ENCODE measurements around the gene ARHGAP8.

ARHGAP8 gene

DNA sequence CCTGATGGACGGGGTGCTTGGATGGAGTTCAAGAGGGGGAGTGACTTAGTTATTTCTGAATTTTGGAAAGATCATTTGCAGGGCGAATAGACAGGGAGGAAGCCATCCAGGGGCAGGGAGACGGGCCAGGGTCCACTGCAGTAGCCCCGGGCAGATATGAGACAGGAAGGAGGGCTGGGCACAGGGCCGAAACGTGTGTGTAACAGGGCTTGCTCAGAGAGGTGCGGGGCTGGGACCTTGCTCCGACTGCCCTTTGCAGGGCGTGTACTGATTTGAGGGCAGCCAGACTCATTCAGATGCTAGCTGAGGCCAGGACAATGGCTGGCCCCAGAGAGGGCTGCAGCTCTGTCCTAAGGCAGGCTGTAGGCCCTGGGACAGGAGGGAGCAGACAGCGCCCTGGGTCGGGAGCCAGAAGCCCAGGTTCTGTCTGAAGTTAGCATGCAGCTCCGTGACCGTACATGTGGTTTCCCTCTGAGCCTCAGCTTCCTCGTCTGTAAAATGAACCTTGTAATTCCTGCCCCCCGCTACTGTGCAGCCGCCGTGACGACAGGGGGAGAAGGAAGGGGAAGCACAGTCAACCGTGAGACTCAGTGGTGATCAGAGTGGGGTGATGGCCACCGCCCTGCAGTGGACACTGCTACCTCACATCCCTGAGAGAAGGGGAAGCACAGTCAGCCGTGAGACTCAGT, 154.0 kb downstream of the ARHGAP8 start:
- in situ Hi-C loops (cut with MboI; ENCODE audit: low pct_unique_long_range_greater_than_20kb, low sequenced_read_pairs, unreplicated experiment): no loop called here
- no peak for TF ChIP-seq CTCF (IDR thresholded peaks at IDR 0.05; ENCODE audit: extremely low read depth, insufficient read depth, missing control alignments)
- DNase-seq (ENCODE audit: low spot score): no peak

DNA sequence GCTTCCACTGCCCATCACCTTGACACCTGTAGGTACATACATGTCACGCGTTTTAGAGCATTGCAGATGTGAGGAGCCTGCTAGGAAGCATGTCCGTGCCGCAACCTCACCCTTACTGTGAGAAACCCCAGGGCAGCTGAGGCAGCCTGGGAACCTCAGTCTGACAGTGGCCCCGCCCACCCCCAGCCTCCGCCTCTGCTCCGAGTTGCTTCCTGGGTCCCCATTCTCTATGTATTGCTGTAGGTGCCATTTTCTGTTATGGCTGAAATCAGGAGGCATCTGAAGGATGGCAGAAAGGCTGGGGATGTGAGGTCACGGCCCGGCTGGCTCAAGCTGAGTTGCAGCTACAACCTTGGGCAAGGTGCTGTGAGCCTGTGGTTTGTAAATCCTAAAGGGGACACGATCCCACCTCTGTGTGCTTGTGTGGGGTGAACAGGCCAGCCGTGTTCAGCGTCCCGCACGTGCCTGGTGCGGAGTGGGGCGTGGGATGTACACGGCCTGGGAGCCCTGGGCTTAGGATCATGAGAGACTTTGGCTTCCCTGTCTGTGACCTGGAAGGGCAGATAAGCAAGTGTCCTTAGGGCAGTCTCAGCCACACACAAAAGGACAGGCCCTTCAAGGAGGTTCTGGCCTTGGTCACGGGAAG, 154.7 kb downstream of the ARHGAP8 start:
- in situ Hi-C loops (cut with MboI; ENCODE audit: low pct_unique_long_range_greater_than_20kb, low sequenced_read_pairs, unreplicated experiment): no loop called here
- DNase-seq (ENCODE audit: low spot score): no peak
- no peak for TF ChIP-seq CTCF (IDR thresholded peaks at IDR 0.05; ENCODE audit: extremely low read depth, insufficient read depth, missing control alignments)

DNA sequence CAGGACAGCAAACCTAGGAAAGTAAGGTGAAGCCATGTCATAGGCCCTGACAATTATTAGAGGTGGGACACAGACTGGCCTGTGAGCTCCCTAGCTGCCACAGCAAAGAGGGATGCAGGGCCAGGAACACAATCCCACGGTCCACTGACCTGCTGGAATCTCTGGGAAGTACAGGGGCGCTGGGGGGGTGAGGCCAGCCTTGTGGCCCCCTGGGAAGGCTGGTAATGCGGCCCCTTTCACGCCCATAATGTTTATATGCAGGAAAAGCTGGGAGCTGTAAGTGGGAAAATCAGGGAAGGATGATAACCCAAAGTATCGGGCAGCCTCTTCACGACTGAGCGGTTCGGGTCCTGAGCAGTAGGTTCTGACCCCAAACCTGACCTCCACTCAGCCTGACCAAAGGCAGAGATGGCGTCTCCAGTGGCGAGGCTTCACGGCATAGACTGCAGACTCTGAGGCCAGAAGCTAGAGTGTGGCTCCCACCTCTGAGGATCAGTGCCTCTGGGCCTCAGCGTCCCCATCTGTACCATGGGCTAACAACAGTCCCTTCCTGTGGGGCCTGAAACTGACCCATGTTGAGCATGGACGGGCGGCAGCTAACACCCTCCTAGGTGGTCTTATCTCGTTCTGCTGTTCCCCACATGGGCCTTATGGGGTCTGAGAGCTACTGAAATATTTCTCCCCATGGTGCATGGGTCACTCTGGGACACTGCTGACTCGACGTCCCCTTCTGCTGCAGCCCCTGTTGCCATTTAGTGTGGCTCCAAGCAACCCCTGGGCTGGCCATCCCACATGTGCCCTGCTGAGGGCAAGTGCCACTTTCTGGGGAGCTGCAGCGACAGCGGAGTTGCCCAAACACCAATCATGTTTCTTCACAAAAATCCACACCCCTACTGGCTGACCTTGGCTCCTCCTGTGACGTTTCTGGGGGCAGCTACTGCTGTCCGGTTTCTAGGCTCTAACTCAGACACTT, 155.7 kb downstream of the ARHGAP8 start:
- in situ Hi-C loops (cut with MboI; ENCODE audit: low pct_unique_long_range_greater_than_20kb, low sequenced_read_pairs, unreplicated experiment): no loop called here
- TF ChIP-seq CTCF (IDR thresholded peaks at IDR 0.05; ENCODE audit: extremely low read depth, insufficient read depth, missing control alignments): no peak
- DNase-seq (ENCODE audit: low spot score): no peak

GRCh38 chr22:44909241-44909640, 156.9 kb downstream of the ARHGAP8 start:
- in situ Hi-C loops (cut with MboI; ENCODE audit: low pct_unique_long_range_greater_than_20kb, low sequenced_read_pairs, unreplicated experiment): no loop called here

More at GRCh38 chr22:44909241-44909640, 156.9 kb downstream of the ARHGAP8 start:
- DNase-seq (ENCODE audit: low spot score): no peak
- TF ChIP-seq CTCF (IDR thresholded peaks at IDR 0.05; ENCODE audit: extremely low read depth, insufficient read depth, missing control alignments): no peak
